CD4-positive, alpha-beta T cell treated with Interleukin-15 for 1 hour (primary cell): ENCODE data around the gene CADM4.
A peak's percentile ranks its signal among the peaks of the same experiment; 100 is the strongest.

ENCODE experiments used
- DNase-seq: peaks from one replicate; pipeline ENCODE4 v3.0.0-alpha.2; 2020

Gene CADM4

GRCh38 chr19:43631491-43631890 lies 8.2 kb downstream of the CADM4 start:
- DNase-seq, result no peak

GRCh38 chr19:43628646-43629326 lies 10.9 kb downstream of the CADM4 start:
- DNase-seq, result no peak

DNA sequence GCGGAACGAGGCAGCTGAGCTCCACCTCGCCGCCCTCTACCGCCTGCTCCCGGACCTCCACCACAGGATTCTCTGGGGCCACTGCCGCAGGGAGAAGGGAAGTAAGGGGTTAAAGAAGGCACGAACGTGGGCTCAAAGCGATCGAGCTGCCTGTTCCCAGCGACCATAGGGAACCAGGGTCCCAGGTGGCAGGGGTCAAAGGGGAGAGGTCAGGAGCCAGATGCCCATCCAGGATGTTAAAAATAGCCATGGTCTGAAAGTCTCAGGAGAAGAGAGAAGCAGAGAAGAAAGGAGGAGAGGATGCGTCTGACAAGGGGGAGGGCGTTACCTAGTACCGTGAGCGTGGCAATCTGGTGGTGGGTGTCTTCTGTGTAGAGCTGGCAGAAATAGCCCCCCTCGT lies 12.8 kb downstream of the CADM4 start:
- no peak for DNase-seq

- no peak for DNase-seq
Measured at GRCh38 chr19:43625918-43626579, 13.6 kb downstream of the CADM4 start.

DNA sequence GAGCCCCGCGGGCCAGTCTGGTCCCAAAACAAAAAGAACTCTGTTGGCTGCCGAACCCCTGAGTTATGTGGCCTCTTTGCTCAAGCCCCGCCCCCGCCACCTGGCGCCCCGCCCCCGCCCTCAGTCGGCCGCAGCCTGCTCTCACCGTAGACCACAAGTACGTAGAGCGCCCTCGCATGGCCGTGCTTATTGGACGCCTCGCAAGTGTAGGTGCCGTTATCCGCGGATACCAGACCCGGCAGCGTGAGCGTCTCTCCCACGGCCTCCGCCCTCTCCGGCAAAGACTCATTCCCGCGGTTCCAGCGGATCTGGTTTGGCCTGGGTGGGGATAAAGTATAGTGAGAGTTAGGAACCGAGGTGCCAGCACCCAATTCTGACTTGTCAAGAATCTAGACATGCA lies 14.7 kb downstream of the CADM4 start:
- DNase-seq, result peak; percentile 88

- no peak for DNase-seq
Measured at GRCh38 chr19:43623889-43624670, 15.6 kb downstream of the CADM4 start.

DNA sequence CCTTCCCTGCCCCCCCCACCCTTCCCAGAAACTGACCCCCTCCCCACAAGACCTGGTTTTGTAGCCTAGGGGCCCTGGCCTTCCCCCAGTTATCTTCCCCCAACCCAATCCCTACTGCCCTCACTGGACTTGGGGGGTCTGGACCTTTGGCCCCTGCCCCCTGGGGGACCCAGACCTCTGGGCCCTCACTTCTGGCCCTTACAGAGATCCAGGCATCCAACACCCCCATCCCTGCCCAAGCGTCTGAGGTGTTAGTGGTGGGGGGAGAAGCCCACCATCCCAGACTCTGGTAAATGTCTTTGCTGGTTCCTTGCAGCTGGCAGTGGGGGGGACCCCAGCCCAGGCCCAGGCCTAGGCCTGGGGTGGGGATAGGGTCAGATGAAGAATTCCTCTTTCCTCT lies 16.7 kb downstream of the CADM4 start:
- no peak for DNase-seq

GRCh38 chr19:43622070-43622469 lies 17.6 kb downstream of the CADM4 start:
- no peak for DNase-seq

DNA sequence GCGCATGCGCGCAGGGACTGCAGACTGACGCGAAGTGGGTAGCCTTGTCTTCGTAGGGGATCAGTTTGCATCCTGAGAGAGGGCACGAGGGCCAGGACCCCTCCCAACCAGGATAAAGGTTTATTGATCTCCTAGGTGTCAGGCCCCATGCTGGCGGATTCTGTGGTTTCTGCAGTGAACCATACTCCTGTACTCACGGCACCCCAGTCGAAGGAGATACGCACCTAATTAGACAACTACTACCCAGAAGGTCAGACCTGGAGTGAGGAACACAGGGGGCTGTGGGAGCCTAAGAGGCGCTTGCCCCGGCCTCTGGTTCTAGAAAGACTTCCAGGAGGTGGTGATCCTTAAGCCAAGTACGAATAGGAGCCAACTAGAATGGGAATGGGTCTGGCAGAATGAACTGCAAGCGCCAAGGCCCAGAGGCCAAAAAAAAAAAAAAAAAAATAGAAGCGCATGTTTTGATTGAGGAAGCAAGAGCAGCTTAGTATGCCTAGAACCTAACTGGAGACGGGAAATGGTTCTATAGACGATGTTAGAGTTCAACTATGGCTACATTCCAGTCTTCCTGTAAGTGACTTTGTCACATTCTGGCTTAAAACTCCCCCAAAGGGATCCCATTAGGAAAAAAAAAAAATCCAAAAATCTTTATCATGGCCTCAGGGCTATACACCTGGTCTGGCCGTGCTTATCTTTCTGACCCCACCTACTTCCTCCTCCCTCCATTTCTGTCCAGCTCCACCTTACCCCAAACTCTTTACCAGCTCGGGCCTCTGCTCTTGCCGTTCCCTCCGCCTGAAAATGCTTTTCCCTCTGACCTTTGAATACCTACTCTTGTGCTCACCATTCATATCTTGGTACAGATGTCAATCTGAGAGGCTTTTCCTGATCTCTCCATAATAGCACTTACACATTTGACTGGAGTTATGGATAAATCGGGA lies 19.3 kb downstream of the CADM4 start:
- DNase-seq, result no peak

DNA sequence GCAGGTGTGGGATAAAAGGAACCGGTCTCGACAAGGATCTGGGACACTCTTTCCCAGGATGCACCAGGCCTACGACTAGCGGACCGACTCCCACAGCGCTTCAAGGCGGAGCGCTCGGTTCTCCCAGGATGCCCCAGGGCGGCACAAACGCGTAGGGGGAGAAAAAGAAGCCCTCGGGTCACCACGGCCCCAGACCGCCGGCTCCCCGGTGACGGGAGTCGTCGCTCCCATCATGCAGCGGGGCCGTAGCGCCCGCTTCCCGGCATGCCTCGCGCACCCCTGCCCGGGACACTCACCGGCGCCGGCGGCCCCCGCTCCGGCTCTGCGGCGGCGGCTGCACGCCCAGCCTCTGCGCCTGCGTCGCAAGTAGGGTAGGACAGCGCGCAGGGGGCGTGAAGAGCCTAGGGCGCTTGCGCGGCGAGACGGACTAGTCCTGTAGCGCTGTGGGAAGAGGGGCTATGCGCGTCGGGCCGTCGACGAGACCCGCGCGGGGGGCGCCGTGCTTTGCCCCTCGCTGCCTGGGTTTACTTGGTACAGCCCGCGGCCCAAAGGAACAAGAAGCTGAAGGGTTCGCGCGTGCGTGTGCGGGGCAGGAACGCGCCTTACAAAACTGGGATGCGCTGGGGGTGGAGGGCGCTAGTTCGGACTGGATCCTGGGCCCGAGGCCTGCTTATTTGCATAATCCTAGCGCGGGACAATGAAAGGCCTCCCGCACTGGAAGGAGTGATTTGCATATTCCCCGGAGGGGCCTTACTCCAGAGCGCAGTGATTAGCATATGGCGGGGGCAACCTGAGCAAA lies 20.2 kb downstream of the CADM4 start, which contains the start of gene ZNF428:
ZNF428 (minus strand) TSS at position 368 of the 799 bp plus-strand sequence. CDS start 5,325 bp downstream, outside the sequence.
- peak; percentile 92 for DNase-seq

DNA sequence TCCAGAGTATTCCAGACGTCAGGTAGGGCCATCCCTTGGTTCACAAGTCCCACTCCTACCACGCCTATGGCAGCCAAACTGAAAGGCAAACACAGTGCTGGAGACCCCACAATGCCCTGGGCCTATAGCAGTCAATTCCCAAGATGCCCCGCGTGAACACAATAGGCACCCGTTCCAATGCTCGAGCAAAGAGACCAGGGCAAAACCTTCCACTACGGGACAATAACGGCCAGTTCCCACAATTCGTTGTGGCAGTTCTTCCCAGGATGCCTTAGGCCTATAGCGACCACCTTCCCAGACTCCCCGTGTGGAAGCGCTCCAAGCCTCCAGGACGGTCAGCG lies 20.8 kb downstream of the CADM4 start:
- DNase-seq, result peak; percentile 36

DNA sequence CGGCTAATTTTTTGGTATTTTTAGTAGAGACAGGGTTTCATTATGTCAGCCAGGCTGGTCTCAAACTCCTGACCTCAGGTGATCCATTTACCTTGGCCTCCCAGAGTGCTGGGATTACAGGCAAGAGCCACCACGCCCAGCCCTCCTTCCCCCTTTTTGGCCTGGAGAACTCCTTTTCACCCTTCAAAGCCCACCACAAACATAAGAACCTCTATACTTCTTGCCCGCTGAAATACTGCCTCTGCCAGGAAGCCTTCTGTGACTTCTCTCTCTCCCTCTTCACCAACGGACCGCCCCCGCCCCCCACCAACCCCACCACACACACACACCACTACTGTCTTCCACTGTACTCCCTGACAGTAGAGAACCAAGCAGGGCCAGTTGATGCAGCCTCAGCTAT lies 22.7 kb downstream of the CADM4 start:
- DNase-seq, result no peak

DNA sequence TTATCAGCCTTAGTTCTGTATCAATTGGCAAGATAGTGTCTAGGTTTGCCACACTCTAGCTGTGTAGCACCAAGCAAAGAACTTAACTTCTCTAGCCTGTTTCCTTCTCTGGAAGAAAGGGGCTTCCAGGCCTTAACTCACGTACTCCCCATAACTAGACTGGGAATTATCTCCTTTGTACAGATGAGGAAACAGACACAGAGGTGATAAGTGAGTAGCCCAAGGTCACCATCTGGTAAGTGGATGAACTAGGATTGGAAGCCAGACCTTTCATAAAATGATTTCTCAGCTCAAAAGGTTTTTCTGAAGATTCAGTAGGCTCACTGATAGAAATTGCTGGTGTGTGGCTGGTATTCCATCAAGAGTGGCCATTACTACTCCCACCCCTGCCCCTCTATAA lies 23.3 kb downstream of the CADM4 start:
- no peak for DNase-seq

DNA sequence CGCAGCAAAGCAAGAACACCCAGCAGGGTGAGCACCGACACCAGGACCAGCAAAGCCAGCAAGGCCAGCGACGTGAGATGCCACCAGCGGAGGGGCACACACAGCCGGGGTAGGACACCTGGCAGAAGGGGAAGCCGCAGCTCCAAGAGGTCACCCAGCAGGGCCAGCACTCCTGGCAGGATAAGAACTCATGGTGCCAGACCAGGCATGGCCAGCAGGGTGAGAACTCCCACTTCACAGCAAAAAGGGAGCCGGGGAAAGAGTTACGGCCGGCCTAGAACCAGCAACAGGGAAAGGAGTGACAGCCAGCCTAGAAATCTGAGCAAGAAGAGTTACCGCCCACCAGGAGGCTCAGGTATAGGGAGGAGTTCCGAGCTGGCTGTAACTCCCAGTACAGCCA lies 27.3 kb downstream of the CADM4 start:
- no peak for DNase-seq

GRCh38 chr19:43611788-43612187 lies 27.9 kb downstream of the CADM4 start, which contains the start of gene SRRM5:
Gene SRRM5 (plus strand): TSS chr19:43612088. CDS start chr19:43612122, 34 bp downstream.
- no peak for DNase-seq

- DNase-seq, result no peak
Measured at GRCh38 chr19:43610493-43610892, 29.2 kb downstream of the CADM4 start.

GRCh38 chr19:43609872-43610271 lies 29.8 kb downstream of the CADM4 start:
- DNase-seq, result no peak

- DNase-seq, result no peak
Measured at GRCh38 chr19:43607238-43608205, 32.1 kb downstream of the CADM4 start.

DNA sequence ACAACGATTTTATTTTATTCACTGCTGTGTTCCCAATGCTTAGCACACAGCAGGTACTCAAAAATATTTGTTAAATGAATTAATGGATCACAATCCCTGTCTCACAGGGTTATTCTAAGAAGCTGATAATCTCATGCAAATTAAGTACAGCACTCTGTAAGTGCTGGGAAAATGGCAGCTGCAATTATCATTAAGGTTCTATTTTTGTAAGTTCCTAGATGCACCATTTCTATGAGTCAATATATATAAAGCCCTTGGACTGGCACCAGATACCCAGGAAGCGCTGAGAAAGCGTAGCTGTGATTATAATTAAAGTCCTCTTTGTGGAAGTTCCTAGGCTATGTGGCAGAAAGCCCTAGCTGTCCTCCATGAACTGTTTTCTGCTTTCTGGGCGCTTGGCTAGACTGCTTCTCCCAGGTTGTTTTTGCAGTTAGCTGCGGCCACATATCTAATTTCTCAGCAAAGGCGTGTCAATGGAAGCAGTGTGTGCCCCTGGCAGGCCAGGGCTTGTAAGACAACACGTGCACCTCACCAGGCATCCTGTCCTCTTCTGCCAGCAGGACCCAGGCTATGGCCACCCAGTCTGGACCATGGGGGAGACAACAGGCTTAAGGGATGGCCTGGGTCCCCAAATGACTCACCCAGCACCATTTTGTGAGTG lies 33.0 kb downstream of the CADM4 start:
- DNase-seq, result no peak
